Stimulated activated CD8-positive, alpha-beta memory T cell treated with anti-CD3 and anti-CD28 coated beads, Interleukin-15, amount 100 ng/mL, for 4 hours (primary cell): ENCODE measurements around the gene PPM1E.
"Not testable (repeated sequence)": the region's sequence is repeated elsewhere in the genome, so short reads cannot be mapped to it uniquely, and the experiment has no call there.

Source experiments
- DNase-seq, 2 donors: peaks; one replicate each; pipeline ENCODE4 v3.0.0-alpha.2; 2020; ENCODE audit warnings: low read depth in 2 of 2

PPM1E gene

DNA sequence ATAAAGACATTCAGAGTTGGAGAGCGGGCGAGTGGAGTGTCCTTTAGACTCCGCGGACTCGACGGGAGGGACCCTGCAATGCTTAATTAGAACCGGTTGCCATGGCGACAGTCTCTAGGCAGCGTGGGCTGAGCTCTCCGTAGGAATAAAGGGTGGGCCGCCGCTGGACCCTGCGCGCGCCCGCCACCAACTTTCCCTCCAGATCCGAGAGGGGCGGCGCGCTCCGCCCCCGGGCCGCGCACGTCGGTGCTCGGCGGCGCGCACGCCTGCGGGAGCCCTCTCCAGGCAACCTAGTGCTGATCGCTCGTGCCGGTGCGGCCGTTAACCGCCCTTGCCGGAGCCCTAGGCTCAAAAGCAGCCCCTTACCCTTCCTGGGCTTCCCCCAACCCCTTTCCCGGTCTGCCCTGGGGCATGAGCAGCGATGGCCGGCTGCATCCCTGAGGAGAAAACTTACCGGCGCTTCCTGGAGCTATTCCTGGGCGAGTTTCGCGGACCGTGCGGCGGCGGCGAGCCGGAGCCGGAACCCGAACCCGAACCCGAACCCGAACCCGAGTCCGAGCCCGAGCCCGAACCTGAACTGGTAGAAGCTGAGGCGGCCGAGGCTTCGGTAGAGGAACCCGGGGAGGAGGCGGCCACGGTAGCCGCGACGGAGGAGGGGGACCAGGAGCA lies at the start of gene PPM1E:
Gene PPM1E, plus strand, starts transcription at position 278 of the 669 bp plus-strand sequence.
- DNase-seq, result peak in 1 of 2 donors; percentile 3

- no peak for DNase-seq
Measured at GRCh38 chr17:58706351-58707140, 49.1 kb upstream of the PPM1E start.

DNA sequence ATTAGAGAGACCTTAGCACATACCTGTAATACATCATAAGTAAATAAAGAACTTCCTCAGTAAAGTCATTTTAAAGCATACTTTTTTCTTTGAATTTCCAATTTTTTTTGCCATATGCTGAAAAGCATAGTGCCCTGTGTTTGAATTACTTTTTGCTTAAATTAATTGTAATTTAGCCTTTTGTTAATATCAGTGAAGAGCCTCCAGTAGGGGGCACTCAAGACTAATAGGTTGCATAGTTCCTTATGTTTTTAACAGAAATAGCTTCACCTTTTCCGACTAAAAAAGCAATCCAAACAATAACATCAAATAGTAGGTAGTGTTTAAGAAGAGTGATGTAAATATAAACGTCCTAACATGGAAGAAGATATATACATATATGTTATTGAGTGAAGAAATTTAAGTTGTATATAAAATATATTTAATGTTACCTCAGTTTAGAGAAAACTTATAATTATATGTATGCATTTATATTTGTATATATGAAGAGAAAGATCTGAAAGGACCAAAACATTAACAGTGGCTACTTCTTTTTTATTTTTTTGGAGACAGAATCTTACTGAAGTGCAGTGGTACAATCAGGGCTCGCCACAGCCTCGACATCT lies 44.6 kb upstream of the PPM1E start:
- DNase-seq, result peak in 1 of 2 donors; percentile 5

- DNase-seq, result no peak
Measured at GRCh38 chr17:58722274-58722673, 33.4 kb upstream of the PPM1E start.

GRCh38 chr17:58722696-58723095 lies 33.0 kb upstream of the PPM1E start:
- no peak for DNase-seq

DNA sequence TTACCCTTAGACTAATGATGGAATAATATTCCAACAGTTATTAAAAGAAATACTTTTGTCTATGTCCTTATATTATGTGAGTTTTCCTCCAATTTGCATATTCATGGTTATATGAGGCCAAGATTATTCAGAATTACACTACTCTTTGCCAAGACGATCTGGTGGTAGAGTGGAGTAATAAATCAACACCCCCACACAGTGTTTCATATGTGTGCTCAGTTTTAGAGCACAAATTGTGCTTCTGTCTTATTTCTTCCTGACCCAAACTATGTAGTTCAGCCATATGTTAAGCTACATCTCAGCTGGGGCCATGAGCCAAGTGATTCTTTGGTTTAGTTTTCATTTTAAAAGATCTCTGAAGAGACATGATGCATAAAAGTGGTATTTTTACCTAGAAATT lies 26.9 kb upstream of the PPM1E start:
- no peak for DNase-seq

DNA sequence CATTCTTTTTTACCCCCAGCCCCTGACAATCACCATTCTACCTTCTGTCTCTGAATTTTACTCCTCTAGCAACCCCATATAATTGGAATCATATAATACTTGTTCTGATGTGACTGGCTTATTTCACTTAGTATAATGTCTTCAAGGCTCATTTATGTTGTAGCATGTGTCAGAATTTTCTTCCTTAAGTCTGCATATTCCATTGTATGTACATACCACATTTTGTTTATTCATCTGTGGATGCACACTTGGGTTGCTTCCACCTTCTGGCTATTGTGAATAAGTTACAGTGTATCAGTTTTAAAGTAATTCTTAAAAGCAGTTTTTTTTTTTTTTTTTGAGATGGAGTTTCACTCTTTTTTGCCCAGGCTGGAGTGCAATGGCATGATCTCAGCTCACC lies 24.7 kb upstream of the PPM1E start:
- DNase-seq, result no peak

- DNase-seq, result no peak
Measured at GRCh38 chr17:58734040-58734439, 21.6 kb upstream of the PPM1E start.

DNA sequence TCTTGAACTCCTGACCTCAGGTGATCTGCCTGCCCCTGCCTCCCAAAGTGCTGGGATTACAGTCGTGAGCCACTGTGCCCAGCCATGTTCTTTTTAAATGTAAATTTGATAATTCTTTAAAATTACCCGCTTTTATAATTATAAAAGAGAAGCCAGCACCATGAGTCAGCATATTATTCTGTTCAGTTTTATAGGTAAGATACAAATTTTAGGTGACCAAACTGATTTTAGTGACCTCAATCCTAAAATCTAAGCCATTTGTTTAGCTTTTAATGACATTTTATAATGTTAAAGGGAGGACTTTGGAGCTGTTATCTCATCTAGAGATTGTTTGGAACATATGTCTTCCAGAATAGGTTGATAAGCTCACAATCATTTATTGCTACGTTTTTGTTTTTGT lies 20.8 kb upstream of the PPM1E start:
- DNase-seq, result no peak

DNA sequence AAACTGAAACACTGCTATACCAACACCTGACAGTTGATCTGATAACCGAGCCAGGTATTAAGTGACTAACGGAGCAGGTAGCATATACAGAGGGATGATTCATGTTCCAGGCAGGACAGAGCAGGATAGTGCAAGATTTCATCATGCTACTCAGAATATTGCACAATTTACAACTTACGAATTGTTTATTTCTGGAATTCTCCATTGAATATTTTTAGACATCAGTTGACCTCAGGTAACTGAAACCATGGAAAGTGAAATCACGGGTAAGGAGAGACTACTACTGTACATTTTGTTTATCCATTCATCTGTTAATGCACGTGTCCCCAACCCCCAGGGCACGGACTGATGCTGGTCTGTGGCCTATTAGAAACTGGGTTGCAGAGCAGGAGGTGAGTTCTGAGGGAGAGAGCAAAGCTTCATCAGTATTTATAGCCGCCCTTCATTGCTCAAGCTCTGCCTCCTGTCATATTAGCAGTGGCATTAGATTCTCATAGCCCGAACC lies 14.5 kb upstream of the PPM1E start:
- no peak for DNase-seq

DNA sequence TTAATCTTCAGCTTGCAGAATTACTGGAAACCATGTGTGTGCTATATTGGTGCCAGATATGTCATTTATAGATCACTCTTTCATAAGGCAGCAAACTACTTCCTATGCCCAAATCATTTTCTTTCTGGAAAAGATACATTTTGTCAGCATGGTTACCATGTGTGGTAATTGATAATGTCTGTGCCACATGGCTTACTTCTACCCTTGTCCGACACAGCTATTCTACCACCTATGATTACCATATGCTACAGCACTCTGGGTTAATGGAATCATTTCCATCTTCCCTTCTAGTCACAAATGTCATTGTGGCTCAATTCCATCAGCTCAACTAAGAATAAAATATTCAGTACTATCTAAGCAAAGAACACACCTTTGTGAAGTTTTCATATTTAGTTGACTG lies 8.0 kb upstream of the PPM1E start:
- no peak for DNase-seq

- DNase-seq, result not testable (repeated sequence)
Measured at GRCh38 chr17:58749627-58750026, 6.0 kb upstream of the PPM1E start.

- no peak for DNase-seq
Measured at GRCh38 chr17:58753026-58753425, 2.6 kb upstream of the PPM1E start.

DNA sequence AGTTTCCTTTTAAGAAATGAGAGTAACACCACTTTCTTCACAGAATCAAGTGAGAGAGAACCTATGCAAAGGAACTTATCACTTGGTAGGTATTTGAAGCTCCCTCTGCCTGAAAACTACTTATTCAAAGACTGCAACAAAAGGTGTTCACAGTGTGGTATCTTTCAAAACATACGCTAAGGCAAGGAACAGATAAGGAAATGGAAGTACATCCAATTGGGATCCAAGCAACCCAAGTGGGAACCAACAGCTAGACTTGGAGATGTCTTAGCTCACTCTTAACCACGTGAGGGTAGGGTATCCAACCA lies 431 bp upstream of the PPM1E start:
- DNase-seq, result no peak

DNA sequence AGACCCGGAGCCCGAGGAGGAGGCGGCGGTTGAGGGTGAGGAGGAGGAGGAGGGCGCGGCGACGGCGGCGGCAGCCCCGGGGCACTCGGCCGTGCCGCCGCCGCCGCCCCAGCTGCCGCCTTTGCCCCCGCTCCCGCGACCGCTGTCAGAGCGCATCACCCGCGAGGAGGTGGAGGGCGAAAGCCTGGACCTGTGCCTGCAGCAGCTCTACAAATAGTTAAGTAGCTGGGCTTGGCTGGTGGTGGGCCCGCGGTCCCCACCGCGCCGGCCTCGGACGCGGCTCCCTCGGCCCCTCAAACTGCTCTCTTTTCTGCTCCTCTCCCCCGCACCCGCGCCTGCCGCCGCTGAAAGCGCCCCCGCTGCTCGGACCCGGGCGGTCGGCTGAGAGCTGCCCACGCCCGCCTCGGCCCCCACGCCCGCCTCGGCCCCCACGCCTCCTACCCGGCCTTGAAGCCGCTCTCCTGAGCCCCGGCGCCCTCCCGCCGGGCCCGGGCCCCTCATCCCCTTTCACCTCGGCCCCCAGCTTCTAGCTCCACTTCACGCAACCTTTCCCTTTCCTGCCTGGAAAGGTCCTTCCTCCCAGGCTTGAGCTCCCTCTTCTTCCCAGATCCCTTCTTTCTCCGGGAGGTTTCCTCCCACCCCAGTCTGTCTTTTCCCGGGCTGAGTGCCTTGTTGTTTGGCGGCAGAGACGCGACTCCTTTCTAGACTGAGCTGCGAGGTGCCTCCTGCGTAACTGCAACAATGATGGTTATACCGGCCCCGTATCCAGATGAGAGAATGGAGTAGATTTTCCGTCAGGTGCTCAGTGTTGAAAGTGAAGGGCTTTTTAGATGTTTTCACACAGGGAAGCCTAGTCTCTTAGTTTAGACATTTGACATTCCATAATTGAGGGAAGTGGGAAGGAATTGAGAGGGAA lies 850 bp downstream of the PPM1E start:
- no peak for DNase-seq

GRCh38 chr17:58757162-58757613 lies 1.5 kb downstream of the PPM1E start:
- no peak for DNase-seq

- no peak for DNase-seq
Measured at GRCh38 chr17:58758890-58759289, 3.2 kb downstream of the PPM1E start.

DNA sequence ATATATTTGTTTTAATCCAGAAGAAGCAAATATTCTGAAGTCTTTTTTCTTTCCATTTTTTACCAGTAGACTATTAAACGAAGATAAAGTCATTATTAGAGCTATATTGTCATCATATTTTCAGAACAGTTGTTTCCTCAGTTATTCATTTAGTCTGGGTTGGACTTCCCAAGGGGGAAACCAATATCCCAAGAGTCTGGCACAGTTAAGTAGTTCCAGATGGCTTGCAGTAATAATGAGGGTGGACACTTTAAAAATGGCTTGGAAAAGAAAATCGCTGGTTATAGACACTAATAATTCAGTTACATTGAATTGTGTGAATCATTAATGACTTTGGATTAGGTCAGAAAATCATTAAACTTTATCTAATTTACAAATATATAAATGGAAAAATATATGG lies 3.9 kb downstream of the PPM1E start:
- DNase-seq, result no peak

DNA sequence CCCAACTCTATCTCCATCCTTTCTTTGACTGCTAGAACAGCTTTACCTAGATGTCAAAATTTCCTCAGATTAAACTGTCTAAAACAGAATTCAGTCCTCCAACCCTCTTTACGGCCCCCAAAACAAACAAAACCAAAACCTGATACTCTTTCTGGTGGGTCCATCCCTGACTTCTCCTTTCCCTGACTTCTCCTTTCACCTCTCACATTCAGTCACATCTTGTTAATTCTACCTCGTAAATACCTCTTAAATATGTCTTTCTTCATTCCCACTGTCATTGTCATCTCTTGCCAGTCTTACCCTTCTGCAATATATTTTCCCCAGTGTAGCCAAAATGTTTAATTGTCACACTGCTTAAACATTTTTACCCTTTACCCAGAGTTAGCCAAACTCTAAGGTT lies 4.6 kb downstream of the PPM1E start:
- DNase-seq, result no peak

DNA sequence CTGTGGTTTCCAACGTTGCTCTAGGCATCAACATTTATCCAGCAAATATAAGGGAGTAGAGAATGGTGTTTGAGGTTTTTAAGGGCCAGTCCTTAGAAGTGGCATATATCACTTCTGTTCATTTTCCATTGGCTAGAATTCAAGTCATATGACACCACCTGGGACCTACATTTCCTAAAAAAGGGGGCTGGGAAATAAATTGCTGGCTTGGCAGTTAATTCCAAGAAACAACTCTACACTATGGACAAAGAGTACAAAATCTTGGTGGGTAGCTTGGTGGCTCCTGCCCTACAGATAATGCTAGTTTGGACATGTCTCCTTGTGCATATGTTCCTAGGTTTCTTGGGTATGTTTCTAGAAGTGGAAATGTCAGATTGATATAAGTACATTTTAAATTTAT lies 7.6 kb downstream of the PPM1E start:
- no peak for DNase-seq

DNA sequence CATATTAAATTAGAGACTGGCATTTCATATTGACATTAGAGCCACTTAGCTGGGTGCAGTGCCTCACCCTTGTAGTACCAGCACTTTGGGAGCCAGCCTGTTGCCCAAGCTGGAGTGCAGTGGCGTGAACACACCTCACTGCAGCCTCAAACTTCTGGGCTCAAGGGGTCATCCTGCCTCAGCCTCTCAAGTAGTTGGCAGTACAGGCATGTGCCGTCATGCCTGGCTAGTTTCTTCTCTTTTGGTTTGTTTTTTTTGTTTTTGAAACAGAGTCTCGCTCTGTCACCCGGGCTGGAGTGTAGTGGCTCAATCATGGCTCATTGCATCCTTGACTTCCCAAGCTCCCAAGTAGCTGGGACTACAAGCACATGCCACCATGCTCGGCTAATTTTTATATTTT lies 8.7 kb downstream of the PPM1E start:
- DNase-seq, result no peak

DNA sequence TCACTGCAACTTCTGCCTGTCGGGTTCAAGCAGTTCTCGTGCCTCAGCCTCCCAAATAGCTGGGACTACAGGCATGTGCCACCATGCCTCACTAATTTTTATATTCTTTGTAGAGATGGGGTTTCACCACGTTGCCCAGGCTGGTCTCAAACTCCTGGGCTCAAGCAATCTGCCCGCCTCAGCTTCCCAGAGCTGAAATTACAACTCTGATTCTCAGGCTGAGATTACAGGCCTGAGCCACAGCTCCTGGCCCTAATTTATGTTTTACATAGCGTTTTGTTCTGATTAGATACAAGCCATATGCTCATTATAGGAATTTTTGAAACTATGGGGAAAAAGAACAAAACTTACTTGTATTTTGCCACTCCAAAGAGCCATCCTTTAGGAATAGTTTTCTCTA lies 22.8 kb downstream of the PPM1E start:
- not testable (repeated sequence) for DNase-seq
